Lung (tissue), 12 donors: ENCODE measurements around the gene ZMYM3. TPM values are rescaled to one million over a fixed set of nuclear protein-coding genes. Genes with fewer than 3 reads are reported as not detected.

Source experiments
- ATAC-seq: fragments of 200-7000 bp; cut with Tn5 transposase; one replicate; pipeline ENCODE4 v1.9.1; 2020; ENCODE audit warnings: moderate number of reproducible peaks; ENCODE audit not compliant: insufficient read depth, low FRiP score
- DNase-seq, 3 donors: peaks; one replicate each; pipeline ENCODE4 v3.0.0-alpha.2; 2013 to 2017
- H3K27ac ChIP-seq, 2 donors: one replicate each; pipeline ENCODE4 v1.5.1; 2013; ENCODE audit warnings: mild to moderate bottlenecking in 2 of 2, moderate library complexity in 2 of 2, control low read depth in 1 of 2, inconsistent platforms in 1 of 2, low read depth in 1 of 2, low read length in 1 of 2
- H3K27me3 ChIP-seq, 3 donors: one replicate each; pipeline ENCODE4 v1.5.1; 2013; ENCODE audit warnings: low read length in 2 of 3; ENCODE audit not compliant: control insufficient read depth in 3 of 3, insufficient read depth in 3 of 3
- H3K36me3 ChIP-seq, 4 donors: one replicate each; pipeline ENCODE4 v1.5.1; 2013; ENCODE audit warnings: low read length in 4 of 4, mild to moderate bottlenecking in 1 of 4, moderate library complexity in 1 of 4; ENCODE audit not compliant: control insufficient read depth in 4 of 4, insufficient read depth in 4 of 4
- H3K4me1 ChIP-seq, 5 donors: one replicate each; pipeline ENCODE4 v1.5.1; 2013; ENCODE audit warnings: low read length in 5 of 5, mild to moderate bottlenecking in 2 of 5, moderate library complexity in 1 of 5; ENCODE audit not compliant: control insufficient read depth in 5 of 5, insufficient read depth in 5 of 5
- H3K4me3 ChIP-seq: one replicate; pipeline ENCODE4 v1.5.1; 2013; ENCODE audit warnings: mild to moderate bottlenecking, control low read depth, moderate library complexity
- H3K9ac ChIP-seq, 2 donors: one replicate each; pipeline ENCODE4 v1.5.1; 2013; ENCODE audit warnings: low read length in 2 of 2, control low read depth in 1 of 2; ENCODE audit not compliant: insufficient read depth in 1 of 2
- H3K9me3 ChIP-seq, 4 donors: one replicate each; pipeline ENCODE4 v1.5.1; 2013; ENCODE audit warnings: low read length in 3 of 4, mild to moderate bottlenecking in 1 of 4, moderate library complexity in 1 of 4; ENCODE audit not compliant: control insufficient read depth in 4 of 4, insufficient read depth in 3 of 4
- CTCF ChIP-seq: IDR thresholded peaks from 2 replicates; pipeline ENCODE4 v1.5.1; 2012; ENCODE audit warnings: mild to moderate bottlenecking; ENCODE audit errors: control extremely low read depth, extremely low read depth
- WGBS, 2 donors: extraction: QIAGEN DNeasy Blood & Tissue Kit; methylation state at CpG; one replicate each; pipeline ENCODE4 v1.1.7; 2013; 5-methylcytosine and 5-hydroxymethylcytosine counted together
- polyA plus RNA-seq, 2 donors: library from polyadenylated mRNA; stranded (reverse); fragments of 200-250 nt; gene quantifications; one replicate each; pipeline ENCODE4 v1.2.1, GENCODE V29; 2013
- total RNA-seq, 2 donors: library from RNA; depleted of rRNA in 1 of 2; stranded (reverse); fragments of >200 nt in 1 of 2; gene quantifications; one replicate each; pipeline ENCODE4 v1.2.1, GENCODE V29; 2014 to 2021
- donor health status: control.
- donor health status: control.
- donor health status: Bipolar disorder and iron deficiency.
- donor health status: healthy.
- donor health status: DM: yes; HTN: yes; CAD: no.

Gene ZMYM3
- total and polyA plus RNA-seq, 4 donors: 5.8 to 23.4 (median 15.7) TPM

GRCh38 chrX:71256856-71257255, 2.9 kb upstream of the ZMYM3 start:
- Histone ChIP-seq H3K27ac (no peak overlapping the region), H3K9ac (no peak overlapping the region), H3K9me3 (no peaks in the 10 kb centered on the region), H3K4me1 (peaks cover 0 to 22% (median 0%) of the 10 kb centered on the region in 5 donors), H3K27me3 (no peaks in the 10 kb centered on the region), H3K36me3 (no peaks in the 10 kb centered on the region), H3K4me3 (no peak overlapping the region)
- WGBS, 2 donors: 90 to 98% methylated on average over 4 of the region's 4 CpGs
- ATAC-seq: no peak
- DNase-seq: peak in 2 of 3 donors; percentile 45 to 54
- TF ChIP-seq CTCF: no peak

- no peak overlapping the region for H3K27ac ChIP-seq
- H3K9ac ChIP-seq: no peak overlapping the region
- DNase-seq (no peak), ATAC-seq (no peak)
- no peaks in the 10 kb centered on the region for H3K36me3 ChIP-seq
- no peak for TF ChIP-seq CTCF
- WGBS, 2 donors: 68 to 76% methylated on average over 6 of the region's 6 CpGs
- H3K9me3 ChIP-seq: no peaks in the 10 kb centered on the region
- no peak overlapping the region for H3K4me3 ChIP-seq
- no peaks in the 10 kb centered on the region for H3K27me3 ChIP-seq
- peaks cover 0 to 25% (median 0%) of the 10 kb centered on the region in 5 donors for H3K4me1 ChIP-seq
Measured at GRCh38 chrX:71256051-71256450, 2.1 kb upstream of the ZMYM3 start.

GRCh38 chrX:71253253-71254091, 468 bp downstream of the ZMYM3 start:
- DNase-seq (peak; percentile 62 to 75 (median 73)), ATAC-seq (no peak)
- WGBS, 2 donors: 0 to 29% methylated on average over 19 to 35 of the region's 35 CpGs
- TF ChIP-seq CTCF: no peak
- peak overlapping the region in 1 of 2 donors; percentile 14 for H3K9ac ChIP-seq
- H3K27ac ChIP-seq: peak overlapping the region; percentile 3 to 48
- peaks cover 0 to 25% (median 0%) of the 10 kb centered on the region in 5 donors for H3K4me1 ChIP-seq
- peak overlapping the region; percentile 52 for H3K4me3 ChIP-seq
- H3K27me3 ChIP-seq: no peaks in the 10 kb centered on the region
- H3K9me3 ChIP-seq: no peaks in the 10 kb centered on the region
- peaks cover 4 to 12% (median 5%) of the 10 kb centered on the region in 4 donors for H3K36me3 ChIP-seq
